Lung (tissue), 12 donors: ENCODE measurements around the gene SLCO3A1. TPM values are rescaled to one million over a fixed set of nuclear protein-coding genes. Genes with fewer than 3 reads are reported as not detected.

Source experiments
- ATAC-seq: fragments of 200-7000 bp; cut with Tn5 transposase; one replicate; pipeline ENCODE4 v1.9.1; 2020; ENCODE audit warnings: moderate number of reproducible peaks; ENCODE audit not compliant: insufficient read depth, low FRiP score
- DNase-seq, 3 donors: peaks; one replicate each; pipeline ENCODE4 v3.0.0-alpha.2; 2013 to 2017
- H3K27ac ChIP-seq, 2 donors: one replicate each; pipeline ENCODE4 v1.5.1; 2013; ENCODE audit warnings: mild to moderate bottlenecking in 2 of 2, moderate library complexity in 2 of 2, control low read depth in 1 of 2, inconsistent platforms in 1 of 2, low read depth in 1 of 2, low read length in 1 of 2
- H3K27me3 ChIP-seq, 3 donors: one replicate each; pipeline ENCODE4 v1.5.1; 2013; ENCODE audit warnings: low read length in 2 of 3; ENCODE audit not compliant: control insufficient read depth in 3 of 3, insufficient read depth in 3 of 3
- H3K36me3 ChIP-seq, 4 donors: one replicate each; pipeline ENCODE4 v1.5.1; 2013; ENCODE audit warnings: low read length in 4 of 4, mild to moderate bottlenecking in 1 of 4, moderate library complexity in 1 of 4; ENCODE audit not compliant: control insufficient read depth in 4 of 4, insufficient read depth in 4 of 4
- H3K4me1 ChIP-seq, 5 donors: one replicate each; pipeline ENCODE4 v1.5.1; 2013; ENCODE audit warnings: low read length in 5 of 5, mild to moderate bottlenecking in 2 of 5, moderate library complexity in 1 of 5; ENCODE audit not compliant: control insufficient read depth in 5 of 5, insufficient read depth in 5 of 5
- H3K4me3 ChIP-seq: one replicate; pipeline ENCODE4 v1.5.1; 2013; ENCODE audit warnings: mild to moderate bottlenecking, control low read depth, moderate library complexity
- H3K9ac ChIP-seq, 2 donors: one replicate each; pipeline ENCODE4 v1.5.1; 2013; ENCODE audit warnings: low read length in 2 of 2, control low read depth in 1 of 2; ENCODE audit not compliant: insufficient read depth in 1 of 2
- H3K9me3 ChIP-seq, 4 donors: one replicate each; pipeline ENCODE4 v1.5.1; 2013; ENCODE audit warnings: low read length in 3 of 4, mild to moderate bottlenecking in 1 of 4, moderate library complexity in 1 of 4; ENCODE audit not compliant: control insufficient read depth in 4 of 4, insufficient read depth in 3 of 4
- CTCF ChIP-seq: IDR thresholded peaks from 2 replicates; pipeline ENCODE4 v1.5.1; 2012; ENCODE audit warnings: mild to moderate bottlenecking; ENCODE audit errors: control extremely low read depth, extremely low read depth
- WGBS, 2 donors: extraction: QIAGEN DNeasy Blood & Tissue Kit; methylation state at CpG; one replicate each; pipeline ENCODE4 v1.1.7; 2013; 5-methylcytosine and 5-hydroxymethylcytosine counted together
- polyA plus RNA-seq, 2 donors: library from polyadenylated mRNA; stranded (reverse); fragments of 200-250 nt; gene quantifications; one replicate each; pipeline ENCODE4 v1.2.1, GENCODE V29; 2013
- total RNA-seq, 2 donors: library from RNA; depleted of rRNA in 1 of 2; stranded (reverse); fragments of >200 nt in 1 of 2; gene quantifications; one replicate each; pipeline ENCODE4 v1.2.1, GENCODE V29; 2014 to 2021
- donor health status: control.
- donor health status: control.
- donor health status: Bipolar disorder and iron deficiency.
- donor health status: healthy.
- donor health status: DM: yes; HTN: yes; CAD: no.

The SLCO3A1 gene
- total and polyA plus RNA-seq, 4 donors: 20.5 to 56.3 (median 33.5) TPM

GRCh38 chr15:92161039-92161670 is 307.6 kb downstream of the SLCO3A1 start:
- H3K36me3 ChIP-seq: peaks cover 0 to 9% (median 4%) of the 10 kb centered on the region in 4 donors
- no peak overlapping the region for H3K9ac ChIP-seq
- peaks cover 0 to 5% (median 0%) of the 10 kb centered on the region in 5 donors for H3K4me1 ChIP-seq
- ATAC-seq (no peak), DNase-seq (no peak)
- WGBS, 2 donors: 95% methylated on average over 6 of the region's 6 CpGs
- TF ChIP-seq CTCF: no peak
- H3K9me3 ChIP-seq: peaks cover 0 to 2% (median 0%) of the 10 kb centered on the region in 4 donors
- no peak overlapping the region for H3K4me3 ChIP-seq
- no peak overlapping the region for H3K27ac ChIP-seq
- no peaks in the 10 kb centered on the region for H3K27me3 ChIP-seq

GRCh38 chr15:92162657-92163056 is 309.1 kb downstream of the SLCO3A1 start:
- Histone ChIP-seq H3K9ac (no peak overlapping the region), H3K4me1 (peaks cover 0 to 5% (median 0%) of the 10 kb centered on the region in 5 donors), H3K36me3 (peaks cover 0 to 8% (median 3%) of the 10 kb centered on the region in 4 donors), H3K27ac (no peak overlapping the region), H3K27me3 (no peaks in the 10 kb centered on the region), H3K9me3 (peaks cover 0 to 2% (median 0%) of the 10 kb centered on the region in 4 donors), H3K4me3 (no peak overlapping the region)
- ATAC-seq: no peak
- DNase-seq: no peak
- 92 to 94% methylated on average over 17 of the region's 17 CpGs for WGBS, 2 donors
- TF ChIP-seq CTCF: no peak

- DNase-seq (no peak), ATAC-seq (no peak)
- Histone ChIP-seq H3K4me1 (peaks cover 0 to 5% (median 0%) of the 10 kb centered on the region in 5 donors), H3K4me3 (no peak overlapping the region), H3K36me3 (peaks cover 0 to 8% (median 3%) of the 10 kb centered on the region in 4 donors), H3K27me3 (no peaks in the 10 kb centered on the region), H3K27ac (no peak overlapping the region), H3K9ac (no peak overlapping the region), H3K9me3 (peaks cover 0 to 2% (median 0%) of the 10 kb centered on the region in 4 donors)
- TF ChIP-seq CTCF: no peak
- 75 to 80% methylated on average over 10 of the region's 10 CpGs for WGBS, 2 donors
These were observed 310.1 kb downstream of the SLCO3A1 start for GRCh38 chr15:92163641-92164040.
